ENCODE results near the gene LILRB2.
"Not testable (repeated sequence)": the region's sequence is repeated elsewhere in the genome, so short reads cannot be mapped to it uniquely, and the experiment has no call there.

DNA sequence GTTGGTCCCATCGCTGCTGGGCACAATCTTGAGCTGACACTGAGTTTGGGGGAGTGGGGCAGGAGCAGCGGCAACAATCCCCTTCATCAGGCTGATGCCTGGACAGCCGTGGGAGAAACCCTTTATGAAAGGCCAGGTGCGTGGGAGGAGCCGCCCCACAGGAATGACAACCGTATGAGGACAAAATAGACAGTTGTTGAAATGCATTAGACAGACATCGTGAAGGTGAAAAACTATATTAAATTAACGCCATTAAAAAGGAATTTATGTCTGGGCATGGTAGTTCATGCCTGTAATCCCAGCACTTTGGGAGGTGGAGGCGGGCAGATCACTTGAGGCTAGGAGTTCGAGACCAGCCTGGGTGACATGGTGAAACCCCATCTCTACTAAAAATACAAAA is 56.3 kb downstream of the LILRB2 start:
- TF ChIP-seq, protein P1, sequence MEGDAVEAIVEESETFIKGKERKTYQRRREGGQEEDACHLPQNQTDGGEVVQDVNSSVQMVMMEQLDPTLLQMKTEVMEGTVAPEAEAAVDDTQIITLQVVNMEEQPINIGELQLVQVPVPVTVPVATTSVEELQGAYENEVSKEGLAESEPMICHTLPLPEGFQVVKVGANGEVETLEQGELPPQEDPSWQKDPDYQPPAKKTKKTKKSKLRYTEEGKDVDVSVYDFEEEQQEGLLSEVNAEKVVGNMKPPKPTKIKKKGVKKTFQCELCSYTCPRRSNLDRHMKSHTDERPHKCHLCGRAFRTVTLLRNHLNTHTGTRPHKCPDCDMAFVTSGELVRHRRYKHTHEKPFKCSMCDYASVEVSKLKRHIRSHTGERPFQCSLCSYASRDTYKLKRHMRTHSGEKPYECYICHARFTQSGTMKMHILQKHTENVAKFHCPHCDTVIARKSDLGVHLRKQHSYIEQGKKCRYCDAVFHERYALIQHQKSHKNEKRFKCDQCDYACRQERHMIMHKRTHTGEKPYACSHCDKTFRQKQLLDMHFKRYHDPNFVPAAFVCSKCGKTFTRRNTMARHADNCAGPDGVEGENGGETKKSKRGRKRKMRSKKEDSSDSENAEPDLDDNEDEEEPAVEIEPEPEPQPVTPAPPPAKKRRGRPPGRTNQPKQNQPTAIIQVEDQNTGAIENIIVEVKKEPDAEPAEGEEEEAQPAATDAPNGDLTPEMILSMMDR (IDR thresholded peaks at IDR 0.05): not testable (repeated sequence)
- TF ChIP-seq POLR2A, POLR2AphosphoS5 (IDR thresholded peaks at IDR 0.05): not testable (repeated sequence)

Measured in gastroesophageal sphincter (tissue), 3 donors.